Upper lobe of right lung (tissue), 1 donor: ENCODE data around the gene ADGRD2. TPM values are rescaled to one million over a fixed set of nuclear protein-coding genes. Genes with fewer than 3 reads are reported as not detected.

Experiments used
- ATAC-seq: fragments of 200-7000 bp; cut with Tn5 transposase; one replicate; pipeline ENCODE4 v1.9.1; 2020; ENCODE audit warnings: mild to moderate bottlenecking, moderate library complexity
- DNase-seq: peaks from one replicate; pipeline ENCODE4 v3.0.0-alpha.2; 2020
- H3K27ac ChIP-seq: fragments of 200-600 bp; one replicate; pipeline ENCODE4 v1.8.0; 2022
- H3K27me3 ChIP-seq: fragments of 200-600 bp; one replicate; pipeline ENCODE4 v1.8.0; 2022; ENCODE audit warnings: mild to moderate bottlenecking
- H3K36me3 ChIP-seq: fragments of 200-600 bp; one replicate; pipeline ENCODE4 v1.8.0; 2022
- H3K4me1 ChIP-seq: fragments of 200-600 bp; one replicate; pipeline ENCODE4 v1.8.0; 2022
- H3K4me3 ChIP-seq: fragments of 200-600 bp; one replicate; pipeline ENCODE4 v1.8.0; 2022; ENCODE audit warnings: mild to moderate bottlenecking
- H3K9me3 ChIP-seq: fragments of 200-600 bp; one replicate; pipeline ENCODE4 v1.8.0; 2022
- intact Hi-C: fragments of 100-400 bp; cut with DNase I; formaldehyde crosslinking; loops from one replicate; pipeline ENCODE4 v1.11.0; 2022
- total RNA-seq: library from RNA; stranded (reverse); fragmentation: NEBNext Ultra II Directional; extraction: Animal tissue kit (Norgen Biotek cat#: 25700); gene quantifications from one replicate; pipeline ENCODE4 v1.2.1, GENCODE V29; 2021
- TF ChIP-seq, protein P1 (sequence below): fragments of 200-600 bp; IDR thresholded peaks from one replicate; pipeline ENCODE4 v1.8.0; 2022; ENCODE audit warnings: antibody characterized with exemption
- donor health status: DM: no; HTN: yes; CAD: no; lungs with severe emphysema.

Gene ADGRD2
- total RNA-seq, 1 donor from 2014 or later, result not detected

DNA sequence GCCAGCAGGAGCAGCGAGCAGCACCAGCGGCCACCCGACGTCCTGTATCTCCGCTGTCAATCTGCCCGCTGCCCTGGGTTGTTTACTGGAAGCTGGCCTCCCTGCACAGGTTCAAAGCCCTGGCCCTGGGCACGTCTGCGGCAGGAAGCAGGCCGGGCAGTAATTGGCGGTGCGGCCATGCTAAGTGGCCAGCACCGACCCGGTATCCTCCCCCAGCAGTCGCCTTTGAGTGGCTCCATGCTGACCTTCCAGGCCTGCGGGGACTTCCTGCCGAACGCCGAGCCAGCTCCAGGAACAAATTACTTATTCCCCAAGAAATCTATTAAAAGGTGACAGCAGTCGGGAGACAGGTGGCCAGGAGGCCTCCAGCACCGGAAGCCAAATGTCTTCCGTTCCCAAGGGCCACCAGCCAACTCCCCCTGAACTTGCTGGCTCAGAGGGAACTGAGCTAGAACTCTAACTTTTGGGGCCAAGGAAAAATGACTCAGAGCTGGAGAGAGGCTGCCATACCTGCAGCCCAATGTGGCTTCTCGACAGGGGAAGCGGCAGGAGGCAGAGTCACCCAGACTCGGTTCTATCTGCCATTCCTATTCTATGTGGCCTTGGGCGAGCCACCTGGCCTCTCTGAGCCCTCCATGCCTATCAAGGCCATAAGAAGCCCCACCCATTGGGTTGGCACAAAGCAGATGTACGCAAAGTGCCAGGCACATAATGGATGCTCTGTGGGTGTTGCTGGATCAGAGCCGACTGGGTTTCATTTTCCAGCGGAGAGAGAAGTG is 21.3 kb upstream of the ADGRD2 start:
- intact Hi-C loops, result no loop called here
- Histone ChIP-seq H3K4me3 (no peak overlapping the region), H3K9me3 (no peaks in the 10 kb centered on the region), H3K27ac (no peak overlapping the region), H3K27me3 (no peaks in the 10 kb centered on the region), H3K4me1 (no peaks in the 10 kb centered on the region), H3K36me3 (no peaks in the 10 kb centered on the region)
- TF ChIP-seq, protein P1, sequence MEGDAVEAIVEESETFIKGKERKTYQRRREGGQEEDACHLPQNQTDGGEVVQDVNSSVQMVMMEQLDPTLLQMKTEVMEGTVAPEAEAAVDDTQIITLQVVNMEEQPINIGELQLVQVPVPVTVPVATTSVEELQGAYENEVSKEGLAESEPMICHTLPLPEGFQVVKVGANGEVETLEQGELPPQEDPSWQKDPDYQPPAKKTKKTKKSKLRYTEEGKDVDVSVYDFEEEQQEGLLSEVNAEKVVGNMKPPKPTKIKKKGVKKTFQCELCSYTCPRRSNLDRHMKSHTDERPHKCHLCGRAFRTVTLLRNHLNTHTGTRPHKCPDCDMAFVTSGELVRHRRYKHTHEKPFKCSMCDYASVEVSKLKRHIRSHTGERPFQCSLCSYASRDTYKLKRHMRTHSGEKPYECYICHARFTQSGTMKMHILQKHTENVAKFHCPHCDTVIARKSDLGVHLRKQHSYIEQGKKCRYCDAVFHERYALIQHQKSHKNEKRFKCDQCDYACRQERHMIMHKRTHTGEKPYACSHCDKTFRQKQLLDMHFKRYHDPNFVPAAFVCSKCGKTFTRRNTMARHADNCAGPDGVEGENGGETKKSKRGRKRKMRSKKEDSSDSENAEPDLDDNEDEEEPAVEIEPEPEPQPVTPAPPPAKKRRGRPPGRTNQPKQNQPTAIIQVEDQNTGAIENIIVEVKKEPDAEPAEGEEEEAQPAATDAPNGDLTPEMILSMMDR, result no peak
- ATAC-seq (no peak), DNase-seq (no peak)

DNA sequence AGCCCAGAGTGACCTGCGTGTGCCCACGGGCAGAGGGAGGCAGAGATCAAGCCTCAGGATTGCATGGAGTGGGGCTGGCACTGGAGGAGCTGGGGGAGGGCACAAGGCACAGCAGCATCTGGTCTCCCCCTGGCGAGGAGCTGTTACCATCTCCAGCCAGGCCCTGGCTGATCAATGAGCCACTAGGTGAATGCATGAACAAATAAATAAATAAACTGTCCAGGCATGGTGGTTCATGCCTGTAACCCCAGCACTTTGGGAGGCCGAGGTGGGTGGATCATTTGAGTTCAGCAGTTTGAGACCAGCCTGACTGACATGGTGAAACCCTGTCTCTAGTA is 20.8 kb upstream of the ADGRD2 start:
- Histone ChIP-seq H3K9me3 (no peaks in the 10 kb centered on the region), H3K36me3 (no peaks in the 10 kb centered on the region), H3K27ac (no peak overlapping the region), H3K4me1 (no peaks in the 10 kb centered on the region), H3K27me3 (no peaks in the 10 kb centered on the region), H3K4me3 (no peak overlapping the region)
- TF ChIP-seq, protein P1, result no peak
- ATAC-seq (no peak), DNase-seq (no peak)
- intact Hi-C loops, result no loop called here

DNA sequence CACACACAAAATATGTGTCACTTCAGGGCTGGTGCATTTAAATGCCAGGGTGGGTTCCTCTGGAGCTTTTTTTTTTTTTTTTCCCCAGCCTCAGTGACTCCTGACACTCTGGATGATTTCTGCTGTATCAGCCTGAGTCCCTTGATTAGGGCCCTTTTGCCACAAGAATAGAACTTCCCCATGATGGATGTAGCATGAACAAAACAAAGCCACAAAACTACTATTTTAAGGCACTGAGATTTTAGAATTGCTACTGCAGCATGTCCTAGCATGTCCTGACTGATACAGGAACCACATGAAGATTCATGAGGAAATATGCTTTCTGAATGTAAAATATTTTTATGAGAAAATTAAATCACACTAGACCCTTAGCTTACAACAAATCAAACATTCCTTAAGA is 13.9 kb upstream of the ADGRD2 start:
- ATAC-seq, result no peak
- Histone ChIP-seq H3K4me1 (no peaks in the 10 kb centered on the region), H3K9me3 (no peaks in the 10 kb centered on the region), H3K27ac (no peak overlapping the region), H3K4me3 (no peak overlapping the region), H3K27me3 (no peaks in the 10 kb centered on the region), H3K36me3 (no peaks in the 10 kb centered on the region)
- TF ChIP-seq, protein P1, result no peak
- DNase-seq, result no peak
- intact Hi-C loops, result no loop called here

DNA sequence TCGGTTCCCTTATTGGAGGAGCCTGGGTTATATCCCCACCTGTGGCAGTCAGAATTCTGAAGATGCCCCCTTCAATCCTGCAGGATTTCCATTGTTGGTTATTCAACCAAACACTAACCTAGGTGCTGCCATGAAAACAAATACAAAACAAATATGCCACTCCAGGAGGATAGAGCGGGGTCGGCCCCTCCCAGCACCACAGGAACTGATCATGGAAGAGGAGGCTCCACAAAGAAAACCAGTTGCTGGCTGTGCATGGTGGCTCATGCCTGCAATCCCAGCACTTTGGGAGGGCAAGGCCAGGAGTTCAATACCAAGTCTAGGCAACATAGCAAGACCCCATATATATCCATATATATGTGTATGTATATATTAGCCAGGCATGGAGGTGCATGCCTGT is 13.2 kb upstream of the ADGRD2 start:
- intact Hi-C loops, result no loop called here
- Histone ChIP-seq H3K27me3 (no peaks in the 10 kb centered on the region), H3K4me3 (no peak overlapping the region), H3K9me3 (no peaks in the 10 kb centered on the region), H3K27ac (no peak overlapping the region), H3K36me3 (no peaks in the 10 kb centered on the region), H3K4me1 (no peaks in the 10 kb centered on the region)
- TF ChIP-seq, protein P1, result no peak
- ATAC-seq (no peak), DNase-seq (no peak)

DNA sequence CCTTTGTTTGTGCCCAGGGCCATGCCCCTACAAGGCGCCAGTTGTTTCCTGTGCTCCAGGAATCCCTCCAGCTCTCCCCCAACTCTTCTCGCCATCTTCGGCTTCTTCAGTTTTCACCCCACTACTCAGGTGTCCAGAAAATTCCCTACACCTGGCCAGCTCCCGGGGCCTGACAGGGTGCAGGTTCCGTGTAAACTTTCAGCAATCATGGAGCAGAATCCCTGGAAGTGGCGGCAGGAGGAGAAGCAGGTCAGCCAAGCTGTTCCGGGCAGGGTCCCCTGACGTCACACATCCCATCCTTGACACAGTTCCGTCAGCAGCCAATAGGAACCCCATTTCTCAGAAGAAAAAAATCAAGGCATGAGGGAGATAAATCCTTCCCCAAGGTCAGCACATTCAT is 12.2 kb upstream of the ADGRD2 start:
- TF ChIP-seq, protein P1, result no peak
- no peak for ATAC-seq
- no peaks in the 10 kb centered on the region for H3K36me3 ChIP-seq
- no peaks in the 10 kb centered on the region for H3K4me1 ChIP-seq
- H3K27me3 ChIP-seq, result no peaks in the 10 kb centered on the region
- H3K9me3 ChIP-seq, result no peaks in the 10 kb centered on the region
- H3K4me3 ChIP-seq, result no peak overlapping the region
- intact Hi-C loops, result no loop called here
- DNase-seq, result peak; percentile 39
- no peak overlapping the region for H3K27ac ChIP-seq

DNA sequence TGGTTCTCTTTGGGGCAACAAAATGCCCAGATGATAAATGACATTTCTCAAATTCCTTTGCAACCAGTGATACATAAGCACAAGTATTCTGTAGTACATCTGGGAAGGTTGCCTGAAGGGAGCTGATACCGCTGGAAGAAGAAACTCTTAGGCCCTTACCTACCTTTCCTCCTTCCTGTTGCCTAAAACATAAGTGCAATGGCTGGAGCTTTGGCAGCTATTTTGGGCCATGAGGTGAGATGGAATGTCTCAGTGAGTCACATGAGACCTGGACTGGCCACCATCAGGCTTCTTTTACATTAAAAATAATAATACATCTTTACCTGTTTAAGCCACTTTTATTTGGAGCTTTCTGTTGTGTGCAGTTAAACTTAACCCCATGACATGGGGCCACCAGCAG is 11.2 kb upstream of the ADGRD2 start:
- no peaks in the 10 kb centered on the region for H3K4me1 ChIP-seq
- H3K27ac ChIP-seq, result no peak overlapping the region
- H3K9me3 ChIP-seq, result no peaks in the 10 kb centered on the region
- DNase-seq, result no peak
- intact Hi-C loops, result no loop called here
- TF ChIP-seq, protein P1, result no peak
- no peaks in the 10 kb centered on the region for H3K36me3 ChIP-seq
- no peak for ATAC-seq
- H3K4me3 ChIP-seq, result no peak overlapping the region
- H3K27me3 ChIP-seq, result no peaks in the 10 kb centered on the region
